Ammon's horn (tissue), 1 donor: ENCODE data around the gene MICALL2.
A peak's percentile ranks its signal among the peaks of the same experiment; 100 is the strongest.
"Not testable (repeated sequence)": the region's sequence is repeated elsewhere in the genome, so short reads cannot be mapped to it uniquely, and the experiment has no call there.

Experiments used
- DNase-seq: peaks from one replicate; pipeline ENCODE4 v3.0.0-alpha.2; 2016; ENCODE audit warnings: low spot score

The MICALL2 gene

DNA sequence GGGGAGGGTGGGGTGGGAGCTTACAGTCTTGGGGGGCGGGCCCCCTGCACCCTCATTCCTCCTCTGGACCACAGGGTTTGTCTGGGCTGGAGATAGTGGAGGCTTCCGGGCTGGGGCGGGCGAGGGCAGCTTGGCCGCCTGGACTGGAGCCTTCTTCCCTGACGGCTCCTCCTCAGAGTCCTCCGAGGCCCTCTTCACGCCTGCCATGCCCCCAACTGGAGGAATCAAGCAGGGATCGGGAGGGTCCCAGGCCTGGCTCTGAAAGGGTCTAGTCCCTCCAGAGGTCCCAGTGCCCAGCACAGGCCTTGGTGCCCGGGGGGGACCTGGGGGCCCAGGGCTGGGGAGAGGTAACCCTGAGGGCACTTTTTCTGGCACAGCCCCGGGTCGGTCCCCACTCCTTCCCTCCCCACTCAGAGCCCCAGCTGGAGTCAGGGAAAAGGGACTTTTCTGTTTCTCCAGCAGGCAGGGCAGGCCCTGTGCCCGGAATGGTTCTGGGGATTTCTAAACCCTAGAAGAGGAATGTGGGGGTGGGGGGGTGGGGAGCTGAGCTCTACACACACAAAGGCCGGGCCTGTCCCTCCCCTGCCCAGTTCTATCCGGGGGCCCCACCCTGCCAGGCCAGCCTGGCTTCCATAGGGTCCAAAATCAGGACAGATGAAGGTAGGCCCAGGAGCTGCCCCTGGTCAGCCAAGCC is 11.6 kb downstream of the MICALL2 start:
- peak; percentile 75 for DNase-seq

DNA sequence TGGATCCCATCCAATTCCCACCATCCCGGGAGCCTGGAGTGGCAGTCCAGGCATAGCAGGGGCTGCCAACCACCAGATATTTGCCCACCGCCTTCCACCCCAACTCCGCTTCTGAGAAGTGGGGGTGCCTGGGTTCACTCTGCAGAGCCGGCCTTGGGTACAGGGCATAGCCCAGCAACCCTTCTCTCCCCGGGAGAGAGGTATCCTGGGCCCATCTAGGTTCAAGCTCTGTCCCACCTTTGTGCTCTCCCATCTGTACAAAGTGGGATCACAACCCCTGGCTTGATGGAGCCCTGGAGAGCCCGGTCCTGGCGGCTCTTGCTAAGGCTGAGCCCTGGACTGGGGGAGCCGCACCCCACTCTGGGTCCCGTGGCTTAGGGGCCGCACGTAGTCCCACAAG is 12.2 kb downstream of the MICALL2 start:
- DNase-seq = no peak

DNA sequence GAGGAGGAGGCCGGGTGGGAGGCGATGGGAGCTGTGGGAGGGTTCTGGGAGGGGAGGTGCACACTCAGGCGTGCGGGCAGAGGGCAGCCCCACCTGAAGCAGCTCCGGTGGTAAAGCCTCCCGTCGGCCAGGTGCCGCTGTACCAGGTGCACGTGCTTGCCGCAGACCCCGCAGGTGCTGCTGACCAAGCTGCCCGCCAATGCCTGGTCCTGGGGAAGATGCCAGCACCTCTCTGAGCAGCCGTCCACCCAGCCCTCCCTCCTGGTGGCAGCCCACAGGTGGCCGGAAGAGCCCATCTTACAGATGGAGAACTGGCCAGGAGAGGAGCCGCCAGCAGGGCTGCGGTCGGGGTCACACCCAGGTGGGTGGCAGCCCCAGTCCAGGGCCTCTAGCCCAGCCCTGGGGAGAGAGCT is 12.6 kb downstream of the MICALL2 start:
- DNase-seq = no peak

GRCh38 chr7:1446026-1446425 is 13.2 kb downstream of the MICALL2 start:
- DNase-seq = peak; percentile 90

DNA sequence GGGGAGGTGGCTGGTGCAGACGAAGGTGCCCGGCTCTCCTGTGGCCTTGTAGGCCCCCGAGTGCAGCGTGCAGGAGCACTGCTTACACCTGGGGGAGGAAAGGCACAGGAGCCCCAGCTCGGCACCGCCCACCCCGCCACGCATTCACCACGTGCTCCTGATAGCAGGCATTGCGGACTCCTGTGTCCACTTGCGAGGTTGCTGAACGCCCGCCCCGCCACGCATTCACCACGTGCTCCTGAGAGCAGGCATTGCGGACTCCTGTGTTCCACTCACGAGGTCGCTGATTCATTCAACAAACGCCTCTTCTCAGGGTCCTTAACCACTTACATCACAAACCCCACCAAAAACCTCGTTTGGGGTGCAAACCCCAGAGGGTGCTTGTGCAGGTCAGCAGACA is 13.9 kb downstream of the MICALL2 start:
- DNase-seq = no peak

DNA sequence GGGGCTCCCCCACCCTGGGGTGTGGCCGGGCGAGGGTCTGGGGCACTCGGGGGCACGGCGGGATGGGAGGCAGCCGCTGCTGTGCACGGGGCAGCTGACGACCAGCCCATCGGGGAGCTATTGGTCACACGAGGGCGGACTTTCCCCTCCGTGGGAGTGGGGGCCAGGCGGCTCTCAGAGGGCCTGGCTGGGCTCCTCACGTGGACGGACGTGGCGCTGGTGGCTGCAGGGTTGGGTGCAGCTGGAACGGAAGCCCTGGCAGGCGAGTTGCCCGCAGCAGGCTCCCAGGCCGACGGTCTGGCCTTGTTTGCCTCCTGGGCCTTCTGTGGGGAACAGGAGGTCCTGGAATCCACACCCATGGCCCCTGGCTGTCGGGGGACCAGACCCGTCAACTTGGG is 14.3 kb downstream of the MICALL2 start:
- DNase-seq = no peak

- no peak for DNase-seq
These were observed 14.9 kb downstream of the MICALL2 start for GRCh38 chr7:1444214-1444924.

GRCh38 chr7:1443587-1444200 is 15.6 kb downstream of the MICALL2 start:
- not testable (repeated sequence) for DNase-seq

DNA sequence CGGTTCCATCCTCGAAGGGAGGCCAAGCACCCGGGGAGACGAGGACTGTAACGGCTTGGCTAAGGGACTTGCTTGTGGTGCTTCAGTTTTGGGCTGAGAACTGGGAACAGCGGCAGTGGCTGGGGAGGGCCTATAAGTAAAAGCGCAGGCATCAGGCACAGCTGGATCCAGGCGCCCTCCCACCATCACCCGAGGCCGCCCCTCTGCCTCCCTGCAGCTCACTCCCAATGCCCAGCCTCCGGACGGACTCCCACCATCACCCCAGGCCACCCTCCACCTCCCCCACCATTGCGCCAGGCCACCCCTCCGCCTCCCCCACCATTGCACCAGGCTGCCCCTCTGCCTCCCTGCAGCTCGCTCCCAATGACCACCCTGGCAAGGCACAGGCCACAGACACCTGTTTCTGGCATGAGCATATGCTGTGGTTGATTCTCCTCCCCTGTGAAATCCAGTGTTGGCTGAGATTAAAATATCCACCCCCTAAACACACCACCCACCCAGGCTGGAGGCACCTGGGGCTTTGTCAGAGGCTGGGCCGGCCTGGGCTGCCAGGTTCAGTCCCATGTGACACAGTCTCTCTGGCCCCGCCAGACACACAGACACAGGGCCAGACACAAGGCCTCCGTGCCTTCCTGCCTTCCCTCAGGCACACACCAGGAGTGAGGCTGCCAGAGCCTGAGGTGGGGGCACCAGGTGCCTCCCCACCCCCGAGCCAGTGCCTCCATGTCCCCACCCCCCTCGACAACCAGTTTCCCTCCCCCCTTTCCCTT is 16.7 kb downstream of the MICALL2 start:
- no peak for DNase-seq

GRCh38 chr7:1441615-1442354 is 17.5 kb downstream of the MICALL2 start:
- no peak for DNase-seq

- no peak for DNase-seq
These were observed 18.6 kb downstream of the MICALL2 start for GRCh38 chr7:1440620-1441019.

DNA sequence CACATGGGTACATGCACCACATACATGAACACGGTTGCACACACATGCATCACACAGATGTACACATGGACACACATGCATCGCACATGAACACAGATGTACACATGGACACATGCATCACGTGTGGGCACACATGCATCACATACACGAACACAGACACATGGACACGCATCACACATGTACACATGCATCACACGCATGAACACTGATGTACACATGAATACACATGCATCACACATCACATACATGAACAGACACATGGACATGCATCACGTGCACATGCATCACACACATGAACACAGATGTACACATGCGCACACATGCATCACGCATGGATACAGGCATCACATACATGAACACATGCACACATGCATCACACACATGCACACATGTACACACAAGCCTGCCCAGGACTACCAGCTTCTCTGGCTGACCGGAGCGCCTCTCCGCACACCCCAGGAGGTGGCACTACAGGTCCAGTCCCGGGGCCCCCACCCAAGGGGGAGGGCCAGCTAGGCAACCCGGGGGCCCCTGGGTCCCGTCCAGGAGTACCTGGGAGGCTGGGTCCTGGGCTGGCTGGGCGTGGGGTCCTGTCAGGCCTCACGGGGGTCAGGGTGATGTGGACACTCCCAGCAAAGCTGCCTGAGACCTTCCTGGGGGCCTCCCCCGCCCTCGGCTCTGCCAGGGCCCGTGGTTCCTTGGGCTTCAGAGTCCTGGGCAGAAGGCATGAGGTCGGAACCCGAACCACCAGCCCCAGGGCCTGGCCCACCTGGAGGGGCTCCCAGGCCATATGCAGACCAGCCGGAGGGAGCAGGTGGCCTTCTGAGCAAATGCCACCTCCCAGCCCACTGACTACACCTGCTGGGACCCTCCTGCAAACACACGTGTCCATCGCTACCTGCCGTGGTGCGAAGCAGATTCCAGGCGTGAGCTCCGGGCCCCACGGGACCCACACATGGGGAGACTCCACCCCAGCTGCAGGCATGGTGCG is 19.6 kb downstream of the MICALL2 start:
- DNase-seq = no peak

- DNase-seq = no peak
These were observed 20.4 kb downstream of the MICALL2 start for GRCh38 chr7:1438821-1439220.

DNA sequence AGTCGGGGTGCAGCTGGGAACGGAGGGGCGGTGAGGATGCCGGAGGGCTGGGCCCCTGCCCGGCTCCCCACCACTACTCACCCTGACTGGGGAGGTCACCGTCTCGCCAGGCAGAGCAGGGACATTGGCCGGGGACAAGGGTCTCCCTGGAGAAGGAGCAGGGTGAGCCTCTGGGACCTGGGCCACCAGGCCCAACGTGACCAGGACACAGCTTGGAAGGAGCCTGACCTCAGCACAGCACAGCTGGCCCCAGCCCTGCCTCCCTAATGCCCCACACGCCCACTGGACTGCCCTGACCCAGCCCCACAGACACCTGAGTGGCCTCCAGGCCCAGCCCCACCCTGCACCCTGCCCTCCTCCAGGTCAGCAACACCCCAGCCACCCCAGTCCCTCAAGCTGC is 21.1 kb downstream of the MICALL2 start:
- no peak for DNase-seq

GRCh38 chr7:1437155-1437880 is 22.0 kb downstream of the MICALL2 start:
- no peak for DNase-seq

DNA sequence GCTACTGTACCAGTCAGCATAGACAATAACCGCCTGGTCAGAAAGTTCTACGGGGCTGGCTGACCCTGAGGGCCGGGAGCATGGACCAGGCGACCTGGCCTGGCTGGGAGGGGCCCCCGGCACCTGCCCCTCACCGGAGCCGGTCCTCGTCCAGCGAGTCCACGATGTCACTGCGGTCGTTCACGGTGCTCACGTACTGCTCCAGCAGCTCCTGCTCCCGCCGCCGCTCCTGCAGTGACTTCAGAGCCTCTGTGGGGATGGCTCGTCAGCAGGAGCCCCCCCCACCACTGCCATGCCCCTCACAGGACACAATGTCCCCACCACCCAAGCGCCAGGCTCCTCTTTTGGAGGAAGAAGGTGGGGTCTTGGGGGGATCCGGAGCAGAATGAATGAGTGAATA is 22.7 kb downstream of the MICALL2 start:
- DNase-seq = no peak

DNA sequence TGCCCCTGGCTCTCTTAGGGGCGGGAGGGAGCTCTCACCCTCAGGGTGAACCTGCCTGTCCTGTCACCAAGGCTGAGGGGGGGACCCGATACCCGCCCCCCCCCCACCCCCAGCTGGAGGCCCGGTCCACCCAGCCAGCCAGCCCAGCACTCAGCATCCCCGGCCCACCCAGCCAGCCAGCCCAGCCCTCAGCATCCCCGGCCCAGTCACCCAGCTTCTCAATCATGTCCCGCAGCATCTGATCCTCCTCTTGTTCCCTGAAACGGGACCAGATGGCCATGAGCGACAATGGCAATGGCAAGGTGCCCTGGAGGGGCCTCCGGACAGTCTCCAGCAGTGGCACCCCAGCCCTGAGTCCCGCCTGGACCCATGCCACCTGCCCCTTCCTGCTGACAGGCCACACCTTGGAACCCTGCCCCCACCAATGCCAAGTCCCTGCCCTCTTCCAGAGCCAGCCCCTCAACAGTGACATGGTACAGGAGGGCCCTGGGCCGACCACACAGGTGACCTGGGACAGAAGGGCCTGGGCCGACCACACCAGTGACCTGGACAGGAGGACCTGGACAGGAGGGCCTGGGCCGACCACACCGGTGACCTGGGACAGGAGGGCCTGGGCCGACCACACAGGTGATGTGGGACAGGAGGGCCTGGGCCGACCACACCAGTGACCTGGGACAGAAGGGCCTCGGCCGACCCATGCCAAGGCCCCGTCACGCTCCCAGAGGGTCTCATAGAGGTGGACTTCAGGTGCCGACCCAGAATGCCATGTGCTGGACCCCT is 24.2 kb downstream of the MICALL2 start:
- no peak for DNase-seq

DNA sequence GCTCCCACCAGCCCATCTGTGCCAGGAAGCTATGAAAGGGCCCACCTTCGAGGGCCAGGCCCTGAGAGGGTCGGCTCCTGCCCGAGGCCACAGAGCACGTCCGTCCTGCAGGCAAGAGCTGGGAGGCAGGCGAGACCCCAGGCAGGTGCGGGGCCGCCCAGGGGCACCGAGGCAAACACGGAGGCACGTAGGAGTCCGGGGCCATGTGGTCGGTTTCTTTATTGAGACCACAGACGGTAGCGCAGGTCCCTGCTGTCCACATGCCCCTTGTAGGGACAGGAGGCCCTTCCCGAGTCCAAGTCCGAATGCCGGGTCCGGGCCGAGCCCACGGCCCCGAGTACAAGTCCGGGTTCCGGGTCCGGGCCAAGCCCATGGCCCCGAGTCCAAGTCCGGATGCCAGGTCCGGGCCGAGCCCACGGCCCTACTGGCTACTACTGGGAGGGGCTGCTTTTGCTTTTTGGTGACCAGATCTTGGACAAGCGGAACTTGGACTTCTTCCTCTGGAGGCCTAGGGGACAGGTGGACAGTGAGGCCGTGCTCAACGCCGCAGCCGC is 25.0 kb downstream of the MICALL2 start:
- DNase-seq = no peak
